BE2C (cell line): ENCODE measurements around the gene GDF7.

ENCODE experiments used
- DNase-seq: peaks from one replicate; pipeline ENCODE4 v3.0.0-alpha.2; 2020
- H3K27me3 ChIP-seq: fragments of 250-450 bp; sonication (Bioruptor Pico); 2 replicates; pipeline ENCODE4 v1.5.1; 2020; ENCODE audit warnings: mild to moderate bottlenecking
- H3K36me3 ChIP-seq: fragments of 250-450 bp; sonication (Bioruptor Pico); 2 replicates; pipeline ENCODE4 v1.5.1; 2020; ENCODE audit warnings: mild to moderate bottlenecking
- H3K4me1 ChIP-seq: fragments of 250-450 bp; sonication (Bioruptor Pico); 2 replicates; pipeline ENCODE4 v1.5.1; 2020
- H3K4me3 ChIP-seq: 2 replicates; pipeline ENCODE4 v1.5.1; 2011; ENCODE audit warnings: low read depth, low read length
- H3K9me3 ChIP-seq: fragments of 250-450 bp; sonication (Bioruptor Pico); 2 replicates; pipeline ENCODE4 v1.5.1; 2020
- TF ChIP-seq, protein P1 (sequence below): IDR thresholded peaks from 2 replicates; pipeline ENCODE4 v1.5.1; 2012; ENCODE audit warnings: mild to moderate bottlenecking, low read depth, low read length

The GDF7 gene

GRCh38 chr2:20663196-20664070 lies 3.5 kb upstream of the GDF7 start:
- H3K4me1 ChIP-seq: no peaks in the 10 kb centered on the region; the same call in 1 of the 2 replicates
- peaks cover 60% of the 10 kb centered on the region for H3K27me3 ChIP-seq
- no peak overlapping the region for H3K4me3 ChIP-seq
- H3K36me3 ChIP-seq: no peaks in the 10 kb centered on the region
- DNase-seq: no peak
- H3K9me3 ChIP-seq: no peaks in the 10 kb centered on the region
- TF ChIP-seq, protein P1, sequence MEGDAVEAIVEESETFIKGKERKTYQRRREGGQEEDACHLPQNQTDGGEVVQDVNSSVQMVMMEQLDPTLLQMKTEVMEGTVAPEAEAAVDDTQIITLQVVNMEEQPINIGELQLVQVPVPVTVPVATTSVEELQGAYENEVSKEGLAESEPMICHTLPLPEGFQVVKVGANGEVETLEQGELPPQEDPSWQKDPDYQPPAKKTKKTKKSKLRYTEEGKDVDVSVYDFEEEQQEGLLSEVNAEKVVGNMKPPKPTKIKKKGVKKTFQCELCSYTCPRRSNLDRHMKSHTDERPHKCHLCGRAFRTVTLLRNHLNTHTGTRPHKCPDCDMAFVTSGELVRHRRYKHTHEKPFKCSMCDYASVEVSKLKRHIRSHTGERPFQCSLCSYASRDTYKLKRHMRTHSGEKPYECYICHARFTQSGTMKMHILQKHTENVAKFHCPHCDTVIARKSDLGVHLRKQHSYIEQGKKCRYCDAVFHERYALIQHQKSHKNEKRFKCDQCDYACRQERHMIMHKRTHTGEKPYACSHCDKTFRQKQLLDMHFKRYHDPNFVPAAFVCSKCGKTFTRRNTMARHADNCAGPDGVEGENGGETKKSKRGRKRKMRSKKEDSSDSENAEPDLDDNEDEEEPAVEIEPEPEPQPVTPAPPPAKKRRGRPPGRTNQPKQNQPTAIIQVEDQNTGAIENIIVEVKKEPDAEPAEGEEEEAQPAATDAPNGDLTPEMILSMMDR: no peak

- Histone ChIP-seq H3K9me3 (no peaks in the 10 kb centered on the region), H3K4me3 (no peak overlapping the region), H3K36me3 (no peaks in the 10 kb centered on the region), H3K4me1 (no peaks in the 10 kb centered on the region; the same call in 1 of the 2 replicates), H3K27me3 (peaks cover 60% of the 10 kb centered on the region)
- no peak for DNase-seq
- TF ChIP-seq, protein P1: no peak
Measured at GRCh38 chr2:20664071-20664390, 2.9 kb upstream of the GDF7 start.

DNA sequence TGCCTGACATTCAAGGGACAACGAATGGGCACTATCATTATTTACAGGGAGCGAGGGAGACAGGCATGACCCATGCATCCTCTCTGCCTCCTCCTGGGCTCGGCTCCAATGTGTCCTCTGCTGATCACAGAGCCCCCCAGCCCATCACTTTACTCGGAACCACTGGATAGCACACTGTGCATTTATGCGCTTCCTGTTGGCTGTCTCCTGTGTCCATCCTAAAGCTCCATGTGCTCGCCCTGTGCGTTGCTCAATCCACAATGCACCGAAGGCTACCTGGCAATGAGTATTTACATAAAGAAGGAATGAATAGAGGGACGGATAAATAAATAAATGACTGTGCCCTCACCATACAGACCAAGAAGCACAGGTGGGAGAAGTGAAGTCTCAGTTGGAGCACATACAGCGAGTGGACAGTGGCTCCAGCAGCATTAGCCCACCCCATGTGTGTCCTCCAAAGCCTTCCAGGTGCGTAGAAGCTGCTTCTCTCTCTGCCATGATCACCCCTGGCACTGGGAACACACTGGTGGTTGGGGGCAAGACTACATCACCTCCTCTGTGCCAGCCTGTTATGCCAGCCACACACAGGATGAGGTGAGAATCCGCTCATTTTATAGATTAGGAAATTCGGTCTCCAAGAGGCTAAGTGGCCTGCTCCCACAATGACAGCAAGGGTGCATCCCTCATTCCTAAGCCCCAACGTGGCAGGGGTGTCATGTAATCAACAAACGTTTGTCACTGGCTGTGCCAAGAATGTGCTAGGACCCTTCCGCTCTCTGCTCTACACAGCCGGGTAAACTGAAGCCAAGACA lies 2.3 kb upstream of the GDF7 start:
- TF ChIP-seq, protein P1: no peak
- Histone ChIP-seq H3K36me3 (no peaks in the 10 kb centered on the region), H3K9me3 (no peaks in the 10 kb centered on the region), H3K27me3 (peaks cover 61% of the 10 kb centered on the region), H3K4me1 (no peaks in the 10 kb centered on the region; the same call in 1 of the 2 replicates), H3K4me3 (no peak overlapping the region)
- no peak for DNase-seq

DNA sequence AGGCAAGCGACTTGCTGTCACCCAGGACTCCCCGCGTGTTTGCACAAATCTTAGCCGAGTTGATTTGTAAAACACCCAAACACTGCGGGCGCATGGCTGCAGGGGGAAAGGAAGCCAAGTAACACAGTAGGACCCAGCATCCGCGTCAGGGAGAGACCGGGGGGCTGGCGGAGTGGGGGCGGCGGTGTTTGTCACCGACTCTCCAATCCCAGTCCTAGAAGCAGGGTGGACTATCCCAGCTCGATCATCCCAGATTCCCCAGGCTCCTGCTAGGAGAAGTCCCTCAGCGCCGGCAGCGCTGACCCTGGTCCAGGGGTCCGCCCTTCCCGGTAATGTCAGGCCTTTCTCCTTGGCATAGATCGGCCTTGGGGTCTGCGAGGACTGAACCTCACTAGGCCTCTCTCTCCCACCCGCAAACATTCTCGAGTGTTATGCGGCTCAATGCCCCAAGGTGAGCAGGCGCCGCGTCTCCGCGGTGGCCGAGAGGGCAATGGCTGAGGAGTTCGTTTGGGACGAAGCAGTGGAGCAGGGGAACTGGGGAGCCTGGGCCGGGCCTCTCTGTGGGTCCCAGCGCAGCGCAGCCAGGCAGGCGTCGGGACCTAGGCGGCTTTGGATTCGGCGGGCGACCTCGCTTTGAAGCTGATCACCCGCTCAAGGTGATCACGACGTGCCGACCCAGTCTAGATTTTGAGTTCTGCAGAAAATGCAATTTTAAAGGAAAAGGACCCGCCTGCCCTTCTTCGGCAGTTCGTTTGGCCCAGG lies 1.5 kb upstream of the GDF7 start:
- H3K9me3 ChIP-seq: no peaks in the 10 kb centered on the region; the same call in 1 of the 2 replicates
- DNase-seq: no peak
- H3K27me3 ChIP-seq: peaks cover 68% of the 10 kb centered on the region
- H3K4me3 ChIP-seq: peak overlapping the region; percentile 44
- TF ChIP-seq, protein P1: no peak
- no peaks in the 10 kb centered on the region; the same call in 1 of the 2 replicates for H3K4me1 ChIP-seq
- no peaks in the 10 kb centered on the region for H3K36me3 ChIP-seq

- Histone ChIP-seq H3K4me1 (no peaks in the 10 kb centered on the region; the same call in 1 of the 2 replicates), H3K9me3 (no peaks in the 10 kb centered on the region; the same call in 1 of the 2 replicates), H3K27me3 (peaks cover 73% of the 10 kb centered on the region), H3K36me3 (no peaks in the 10 kb centered on the region), H3K4me3 (peak overlapping the region; percentile 44)
- DNase-seq: no peak
- TF ChIP-seq, protein P1: no peak
Measured at GRCh38 chr2:20666005-20666303, 990 bp upstream of the GDF7 start.
